B cell (primary cell): Measurements from ENCODE around the gene DFFB. TPM values are rescaled to one million over a fixed set of nuclear protein-coding genes. Genes with fewer than 3 reads are reported as not detected.

Experiments
- ATAC-seq: fragments of 200-7000 bp; cut with Tn5 transposase; one replicate; pipeline ENCODE4 v1.10.0; 2021; ENCODE audit warnings: low read depth, mild to moderate bottlenecking, moderate number of reproducible peaks, moderate library complexity
- CTCF ChIA-PET: fragments of 350-600 bp; sonication (Branson Sonifier 250); formaldehyde crosslinking; loops from one replicate; lab custom pipeline; 2021; ENCODE audit warnings: antibody characterized with exemption, inconsistent platforms; lab: Charles Lee
- POLR2A ChIA-PET: fragments of 350-600 bp; sonication (Branson Sonifier 250); formaldehyde crosslinking; loops from one replicate; lab custom pipeline; 2021; ENCODE audit warnings: antibody characterized with exemption; lab: Charles Lee
- DNase-seq: peaks from one replicate; pipeline ENCODE4 v3.0.0; 2013
- H2AFZ ChIP-seq: 2 replicates; pipeline ENCODE4 v1.6.1; 2012; ENCODE audit warnings: mild to moderate bottlenecking, low read depth, low read length; ENCODE audit not compliant: insufficient read depth, poor library complexity, severe bottlenecking
- H3K27ac ChIP-seq, 2 donors: 1 replicate in 1 of 2; 2 replicates in 1 of 2; pipeline ENCODE4 v1.5.1; 2012 to 2013; ENCODE audit warnings: low read length in 2 of 2, mild to moderate bottlenecking in 2 of 2, moderate library complexity in 1 of 2
- H3K27me3 ChIP-seq, 4 experiments: fragments of 200-600 bp in 1 of 4; sonication (generic) in 1 of 4; replicated peaks in 1 of 4; 1 replicate in 2 of 4; 2 replicates in 2 of 4; pipeline versions ENCODE4 v1.6.1 to v1.7.0; 2013 to 2016; ENCODE audit warnings: low read length in 3 of 4, mild to moderate bottlenecking in 2 of 4, mixed read lengths in 1 of 4, moderate library complexity in 1 of 4; ENCODE audit not compliant: insufficient read depth in 4 of 4, control insufficient read depth in 3 of 4; ENCODE audit errors: control extremely low read depth in 1 of 4
- H3K36me3 ChIP-seq, 2 experiments: replicated peaks in 1 of 2; 1 replicate in 1 of 2; 2 replicates in 1 of 2; pipeline versions ENCODE4 v1.6.1 to v1.7.1; 2013; ENCODE audit warnings: low read length in 1 of 2; ENCODE audit not compliant: insufficient read depth in 2 of 2, control insufficient read depth in 1 of 2; ENCODE audit errors: control extremely low read depth in 1 of 2, extremely low read depth in 1 of 2
- H3K4me1 ChIP-seq, 2 donors: fragments of 200-600 bp in 1 of 2; sonication (generic) in 1 of 2; 1 replicate in 1 of 2; 2 replicates in 1 of 2; pipeline versions ENCODE4 v1.5.1 to v1.6.1; 2013 to 2017; ENCODE audit warnings: low read length in 2 of 2; ENCODE audit not compliant: control insufficient read depth in 2 of 2, insufficient read depth in 2 of 2
- H3K4me2 ChIP-seq: replicated peaks from 2 replicates; pipeline ENCODE3; 2012; ENCODE audit warnings: mild to moderate bottlenecking, low read depth, low read length; ENCODE audit not compliant: poor library complexity, severe bottlenecking
- H3K4me3 ChIP-seq, 5 experiments: fragments of 200-600 bp in 1 of 5; sonication (generic) in 1 of 5; 1 replicate in 3 of 5; 2 replicates in 2 of 5; pipeline versions ENCODE4 v1.5.1 to v1.7.0; 2011 to 2016; ENCODE audit warnings: low read length in 4 of 5, mild to moderate bottlenecking in 4 of 5, low read depth in 2 of 5, control low read depth in 1 of 5, moderate library complexity in 1 of 5; ENCODE audit not compliant: insufficient read depth in 1 of 5; ENCODE audit errors: control extremely low read depth in 1 of 5, extremely low read depth in 1 of 5
- H3K79me2 ChIP-seq: fragments of 200-600 bp; sonication (generic); one replicate; pipeline ENCODE4 v1.6.0; 2016; ENCODE audit warnings: low read length; ENCODE audit not compliant: control insufficient read depth, insufficient read depth
- H3K9ac ChIP-seq: fragments of 200-600 bp; sonication (generic); 2 replicates; pipeline ENCODE4 v1.6.1; 2017; ENCODE audit warnings: mild to moderate bottlenecking, low read length, moderate library complexity
- H3K9me3 ChIP-seq, 3 donors: one replicate each; pipeline versions ENCODE4 v1.6.1 to v1.7.1; 2013; ENCODE audit warnings: low read length in 2 of 3; ENCODE audit not compliant: control insufficient read depth in 2 of 3, insufficient read depth in 1 of 3; ENCODE audit errors: control extremely low read depth in 1 of 3
- H4K20me1 ChIP-seq: 2 replicates; pipeline ENCODE4 v1.6.0; 2012; ENCODE audit warnings: mild to moderate bottlenecking, low read length; ENCODE audit not compliant: insufficient read depth, control insufficient read depth, poor library complexity, severe bottlenecking
- H3K27ac Mint-ChIP-seq: one replicate; pipeline ENCODE4 v1.8.0; 2021; ENCODE audit warnings: mixed read lengths
- H3K27me3 Mint-ChIP-seq: one replicate; pipeline ENCODE4 v1.8.0; 2021; ENCODE audit warnings: mixed read lengths
- H3K4me1 Mint-ChIP-seq: one replicate; pipeline ENCODE4 v1.8.0; 2021; ENCODE audit warnings: mixed read lengths
- H3K4me3 Mint-ChIP-seq: one replicate; pipeline ENCODE4 v1.8.0; 2021; ENCODE audit warnings: mixed read lengths
- H3K9me3 Mint-ChIP-seq: one replicate; pipeline ENCODE4 v1.8.0; 2022; ENCODE audit warnings: mixed read lengths; ENCODE audit not compliant: insufficient read depth
- EZH2 ChIP-seq: IDR thresholded peaks from 2 replicates; pipeline ENCODE4 v1.6.1; 2012; ENCODE audit warnings: borderline replicate concordance, low read depth, mild to moderate bottlenecking, moderate library complexity, low read length; ENCODE audit not compliant: insufficient read depth, poor library complexity, severe bottlenecking
- WGBS: methylation state at CpG from one replicate; pipeline ENCODE4 v1.1.5; 2013; ENCODE audit warnings: missing lambda C conversion rate; ENCODE audit not compliant: insufficient coverage; 5-methylcytosine and 5-hydroxymethylcytosine counted together
- intact Hi-C: fragments of 100-400 bp; cut with micrococcal nuclease; formaldehyde crosslinking; loops from one replicate; pipeline ENCODE4 v1.10.0; 2022
- polyA plus RNA-seq: library from polyadenylated mRNA; depleted of rRNA; stranded (reverse); fragments of >200 nt; gene quantifications from 2 replicates; pipeline ENCODE4 v1.2.3, GENCODE V29; 2012
- total RNA-seq, 2 donors: library from RNA; stranded (reverse); fragments of 120-200 nt in 1 of 2; gene quantifications; 1 replicate in 1 of 2; 2 replicates in 1 of 2; pipeline versions ENCODE4 v1.2.3 to v1.2.4, GENCODE V29; 2013 to 2022
- TF ChIP-seq, protein P1 (sequence below): fragments of 200-600 bp; IDR thresholded peaks from one replicate; pipeline ENCODE4 v1.8.0; 2022; ENCODE audit warnings: antibody characterized with exemption, mild to moderate bottlenecking

DFFB gene
- total and polyA plus RNA-seq, 2 donors (not counting 1 experiment from before 2014, with no cell fraction given): 14.0 to 17.4 TPM

DNA sequence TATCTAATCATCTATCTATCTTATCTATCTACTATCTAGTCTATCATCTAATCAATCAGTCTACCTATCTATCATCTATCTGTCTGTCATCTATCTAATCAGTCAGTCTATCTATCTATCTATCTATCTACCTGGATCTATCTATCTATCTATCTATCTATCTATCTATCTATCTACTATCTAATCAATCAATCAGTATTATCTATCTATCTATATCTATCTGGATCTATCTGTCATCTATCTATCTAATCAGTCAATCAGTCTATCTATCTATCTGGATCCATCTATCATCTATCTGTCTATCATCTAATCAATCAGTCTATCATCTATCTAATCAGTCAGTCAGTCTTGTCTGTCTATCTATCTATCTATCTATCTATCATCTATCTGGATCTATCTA lies 69.7 kb downstream of the DFFB start:
- no peak for TF ChIP-seq EZH2
- TF ChIP-seq, protein P1, sequence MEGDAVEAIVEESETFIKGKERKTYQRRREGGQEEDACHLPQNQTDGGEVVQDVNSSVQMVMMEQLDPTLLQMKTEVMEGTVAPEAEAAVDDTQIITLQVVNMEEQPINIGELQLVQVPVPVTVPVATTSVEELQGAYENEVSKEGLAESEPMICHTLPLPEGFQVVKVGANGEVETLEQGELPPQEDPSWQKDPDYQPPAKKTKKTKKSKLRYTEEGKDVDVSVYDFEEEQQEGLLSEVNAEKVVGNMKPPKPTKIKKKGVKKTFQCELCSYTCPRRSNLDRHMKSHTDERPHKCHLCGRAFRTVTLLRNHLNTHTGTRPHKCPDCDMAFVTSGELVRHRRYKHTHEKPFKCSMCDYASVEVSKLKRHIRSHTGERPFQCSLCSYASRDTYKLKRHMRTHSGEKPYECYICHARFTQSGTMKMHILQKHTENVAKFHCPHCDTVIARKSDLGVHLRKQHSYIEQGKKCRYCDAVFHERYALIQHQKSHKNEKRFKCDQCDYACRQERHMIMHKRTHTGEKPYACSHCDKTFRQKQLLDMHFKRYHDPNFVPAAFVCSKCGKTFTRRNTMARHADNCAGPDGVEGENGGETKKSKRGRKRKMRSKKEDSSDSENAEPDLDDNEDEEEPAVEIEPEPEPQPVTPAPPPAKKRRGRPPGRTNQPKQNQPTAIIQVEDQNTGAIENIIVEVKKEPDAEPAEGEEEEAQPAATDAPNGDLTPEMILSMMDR: no peak
- ATAC-seq (no peak), DNase-seq (no peak)
- H3K4me3 Mint-ChIP-seq: no peak overlapping the region
- no peaks in the 10 kb centered on the region for H4K20me1 ChIP-seq
- no peak overlapping the region for H2AFZ ChIP-seq
- H3K4me3 ChIP-seq: no peak overlapping the region
- H3K27me3 Mint-ChIP-seq: no peaks in the 10 kb centered on the region
- no peaks in the 10 kb centered on the region for H3K4me1 Mint-ChIP-seq
- no peak overlapping the region for H3K27ac Mint-ChIP-seq
- H3K27ac ChIP-seq: no peak overlapping the region
- H3K9ac ChIP-seq: no peak overlapping the region
- H3K4me2 ChIP-seq: no peak overlapping the region
- no peaks in the 10 kb centered on the region for H3K27me3 ChIP-seq
- intact Hi-C loops: no loop called here
- H3K9me3 Mint-ChIP-seq: peaks cover 4% of the 10 kb centered on the region
- H3K9me3 ChIP-seq: peaks cover 0 to 12% (median 0%) of the 10 kb centered on the region in 3 donors
- ChIA-PET CTCF (interaction anchor here (0.5 kb wide), 1 partner anchor 1197 kb away, joined by 3 read pairs; no protein-coding TSS in a partner anchor), POLR2A (no interaction called here)
- H3K36me3 ChIP-seq: no peaks in the 10 kb centered on the region
- H3K4me1 ChIP-seq: no peaks in the 10 kb centered on the region
- no peaks in the 10 kb centered on the region for H3K79me2 ChIP-seq

GRCh38 chr1:3928586-3928985 lies 71.3 kb downstream of the DFFB start:
- Histone ChIP-seq H3K4me3 (no peak overlapping the region), H3K9me3 (peaks cover 0 to 9% (median 0%) of the 10 kb centered on the region in 3 donors), H3K27me3 (no peaks in the 10 kb centered on the region), H3K27ac (no peak overlapping the region), H3K36me3 (no peaks in the 10 kb centered on the region), H3K79me2 (no peaks in the 10 kb centered on the region), H3K9ac (no peak overlapping the region), H2AFZ (no peak overlapping the region), H3K4me2 (no peak overlapping the region), H3K4me1 (no peaks in the 10 kb centered on the region), H4K20me1 (no peaks in the 10 kb centered on the region)
- ChIA-PET CTCF (no interaction called here), POLR2A (no interaction called here)
- intact Hi-C loops: no loop called here
- DNase-seq (no peak), ATAC-seq (no peak)
- WGBS: 68% methylated on average over 11 of the region's 11 CpGs
- H3K27me3 Mint-ChIP-seq: no peaks in the 10 kb centered on the region
- no peak overlapping the region for H3K4me3 Mint-ChIP-seq
- peaks cover 4% of the 10 kb centered on the region for H3K9me3 Mint-ChIP-seq
- H3K4me1 Mint-ChIP-seq: no peaks in the 10 kb centered on the region
- H3K27ac Mint-ChIP-seq: no peak overlapping the region
- TF ChIP-seq, protein P1: no peak
- no peak for TF ChIP-seq EZH2
